ENCODE data around the gene GALM. TPM values are rescaled to one million over a fixed set of nuclear protein-coding genes. Genes with fewer than 3 reads are reported as not detected.
A peak's percentile ranks its signal among the peaks of the same experiment; 100 is the strongest.

GALM gene
- total and polyA plus RNA-seq, 2 experiments from 2014 or later: 52.6 to 59.4 TPM

DNA sequence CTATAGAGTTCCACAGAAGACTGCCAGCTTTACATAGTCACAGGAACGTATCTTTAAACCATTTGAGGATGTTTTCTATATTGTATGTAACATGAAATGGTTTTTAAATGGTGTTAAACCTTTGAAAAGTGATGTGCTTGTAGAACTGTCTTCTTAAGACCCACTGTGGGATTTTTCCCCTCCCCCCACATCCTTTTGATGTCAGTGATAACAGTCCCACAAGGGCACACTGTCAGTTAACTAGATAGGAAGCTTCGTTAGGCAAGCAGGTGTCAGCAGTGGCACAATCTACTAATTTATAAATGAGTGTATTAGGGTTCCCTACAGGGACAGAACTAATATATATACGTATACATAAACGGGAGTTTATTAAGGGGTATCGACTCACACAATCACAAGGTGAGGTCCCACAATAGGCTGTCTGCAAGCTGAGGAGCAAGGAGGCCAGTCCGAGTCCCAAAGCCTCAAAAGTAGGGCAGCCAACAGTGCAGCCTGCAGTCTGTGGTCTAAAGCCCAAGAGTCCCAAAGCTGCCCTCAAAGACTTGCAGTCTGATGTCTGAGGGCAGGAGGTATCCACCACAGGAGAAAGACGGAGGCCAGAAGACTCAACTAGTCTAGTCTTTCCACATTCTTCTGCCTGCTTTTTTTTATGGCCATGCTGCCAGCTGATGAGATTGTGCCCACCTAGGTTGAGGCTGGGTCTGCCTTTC lies 39.4 kb upstream of the GALM start:
- Histone ChIP-seq H3K79me2 (no peaks in the 10 kb centered on the region), H3K4me2 (no peak overlapping the region), H4K20me1 (ENCODE audit: insufficient read depth, poor library complexity, severe bottlenecking) (no peaks in the 10 kb centered on the region), H3K9me3 (ENCODE audit: low read depth) (no peaks in the 10 kb centered on the region), H3K27ac (no peak overlapping the region), H2AFZ (no peak overlapping the region), H3K27me3 (no peaks in the 10 kb centered on the region), H3K9me2 (replicated peaks; ENCODE audit: insufficient read depth) (no peaks in the 10 kb centered on the region), H3K4me1 (ENCODE audit: insufficient read depth) (no peaks in the 10 kb centered on the region), H3K4me3 (no peak overlapping the region), H3K36me3 (replicated peaks; ENCODE audit: insufficient read depth, low read depth) (no peaks in the 10 kb centered on the region)
- TF ChIP-seq EZH2phosphoT487 (IDR thresholded peaks at IDR 0.05; ENCODE audit: low read depth, severe bottlenecking, unreplicated experiment) (no peak), EZH2 (IDR thresholded peaks at IDR 0.05; ENCODE audit: borderline replicate concordance) (no peak)
- TF ChIP-seq, protein P1, sequence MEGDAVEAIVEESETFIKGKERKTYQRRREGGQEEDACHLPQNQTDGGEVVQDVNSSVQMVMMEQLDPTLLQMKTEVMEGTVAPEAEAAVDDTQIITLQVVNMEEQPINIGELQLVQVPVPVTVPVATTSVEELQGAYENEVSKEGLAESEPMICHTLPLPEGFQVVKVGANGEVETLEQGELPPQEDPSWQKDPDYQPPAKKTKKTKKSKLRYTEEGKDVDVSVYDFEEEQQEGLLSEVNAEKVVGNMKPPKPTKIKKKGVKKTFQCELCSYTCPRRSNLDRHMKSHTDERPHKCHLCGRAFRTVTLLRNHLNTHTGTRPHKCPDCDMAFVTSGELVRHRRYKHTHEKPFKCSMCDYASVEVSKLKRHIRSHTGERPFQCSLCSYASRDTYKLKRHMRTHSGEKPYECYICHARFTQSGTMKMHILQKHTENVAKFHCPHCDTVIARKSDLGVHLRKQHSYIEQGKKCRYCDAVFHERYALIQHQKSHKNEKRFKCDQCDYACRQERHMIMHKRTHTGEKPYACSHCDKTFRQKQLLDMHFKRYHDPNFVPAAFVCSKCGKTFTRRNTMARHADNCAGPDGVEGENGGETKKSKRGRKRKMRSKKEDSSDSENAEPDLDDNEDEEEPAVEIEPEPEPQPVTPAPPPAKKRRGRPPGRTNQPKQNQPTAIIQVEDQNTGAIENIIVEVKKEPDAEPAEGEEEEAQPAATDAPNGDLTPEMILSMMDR (IDR thresholded peaks at IDR 0.05; ENCODE audit: poor library complexity): no peak
- 77% methylated on average over 7 of the region's 7 CpGs for WGBS (ENCODE audit: low lambda C conversion rate, missing lambda C conversion rate)
- no peak for DNase-seq (ENCODE audit: low spot score)

DNA sequence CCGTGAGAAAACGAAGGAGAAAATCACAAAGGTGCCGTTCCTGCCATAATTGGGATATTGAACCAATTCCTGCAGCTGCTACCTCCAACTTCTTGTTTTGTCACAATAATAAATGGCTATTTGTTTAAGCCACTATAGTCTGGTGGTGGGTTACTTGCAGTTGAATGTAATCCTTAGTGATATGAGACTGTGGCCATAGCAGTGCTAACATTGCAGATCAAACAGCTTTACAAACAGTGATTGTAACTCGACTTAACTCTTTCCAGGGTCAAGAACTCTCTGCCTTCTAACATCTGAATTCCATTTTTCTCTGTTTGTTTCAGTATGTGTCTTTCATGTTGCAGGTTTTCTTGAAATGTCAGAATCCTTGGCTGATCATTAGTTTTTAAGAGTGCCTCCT lies 38.5 kb upstream of the GALM start:
- DNase-seq (ENCODE audit: low spot score): no peak
- Histone ChIP-seq H3K4me2 (peak overlapping the region; percentile 58), H3K27me3 (no peaks in the 10 kb centered on the region), H3K9me3 (ENCODE audit: low read depth) (no peaks in the 10 kb centered on the region), H3K4me1 (ENCODE audit: insufficient read depth) (no peaks in the 10 kb centered on the region), H3K4me3 (no peak overlapping the region), H2AFZ (no peak overlapping the region), H3K9me2 (replicated peaks; ENCODE audit: insufficient read depth) (no peaks in the 10 kb centered on the region), H3K36me3 (replicated peaks; ENCODE audit: insufficient read depth, low read depth) (no peaks in the 10 kb centered on the region), H4K20me1 (ENCODE audit: insufficient read depth, poor library complexity, severe bottlenecking) (no peaks in the 10 kb centered on the region), H3K79me2 (no peaks in the 10 kb centered on the region), H3K27ac (no peak overlapping the region)
- TF ChIP-seq, protein P1 (IDR thresholded peaks at IDR 0.05; ENCODE audit: poor library complexity): no peak
- no peak for TF ChIP-seq EZH2phosphoT487 (IDR thresholded peaks at IDR 0.05; ENCODE audit: low read depth, severe bottlenecking, unreplicated experiment)
- 52% methylated on average over 4 of the region's 4 CpGs for WGBS (ENCODE audit: low lambda C conversion rate, missing lambda C conversion rate)

DNA sequence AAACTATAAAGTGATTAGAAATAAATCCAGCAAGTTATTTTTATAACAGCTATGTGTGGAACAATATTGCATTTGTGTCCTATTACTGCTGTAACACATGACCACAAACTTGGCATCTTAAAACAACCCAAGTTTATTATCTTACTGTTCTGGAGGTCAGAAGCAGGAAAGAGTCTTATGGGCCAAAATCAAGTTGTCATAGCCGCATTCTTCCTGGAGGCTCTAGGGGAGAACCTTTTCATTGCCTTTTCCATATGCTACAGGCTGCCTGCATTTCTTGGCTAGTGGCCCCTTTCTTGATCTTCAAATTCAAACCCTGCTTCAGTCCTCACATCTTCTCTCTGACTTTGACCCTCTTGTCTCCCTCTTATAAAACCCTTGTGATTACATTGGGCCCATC lies 36.2 kb upstream of the GALM start:
- no peaks in the 10 kb centered on the region for H3K27me3 ChIP-seq
- WGBS (ENCODE audit: low lambda C conversion rate, missing lambda C conversion rate): 100% methylated on average over 1 of the region's 1 CpG
- TF ChIP-seq, protein P1 (IDR thresholded peaks at IDR 0.05; ENCODE audit: poor library complexity): no peak
- TF ChIP-seq EZH2phosphoT487 (IDR thresholded peaks at IDR 0.05; ENCODE audit: low read depth, severe bottlenecking, unreplicated experiment): no peak
- TF ChIP-seq EZH2 (IDR thresholded peaks at IDR 0.05; ENCODE audit: borderline replicate concordance): no peak
- no peaks in the 10 kb centered on the region for H3K4me1 ChIP-seq (ENCODE audit: insufficient read depth)
- H3K4me3 ChIP-seq: no peak overlapping the region
- no peak overlapping the region for H3K4me2 ChIP-seq
- no peaks in the 10 kb centered on the region for H3K36me3 ChIP-seq (replicated peaks; ENCODE audit: insufficient read depth, low read depth)
- H4K20me1 ChIP-seq (ENCODE audit: insufficient read depth, poor library complexity, severe bottlenecking): no peaks in the 10 kb centered on the region
- H3K27ac ChIP-seq: no peak overlapping the region
- no peaks in the 10 kb centered on the region for H3K9me2 ChIP-seq (replicated peaks; ENCODE audit: insufficient read depth)
- H2AFZ ChIP-seq: no peak overlapping the region
- no peak for DNase-seq (ENCODE audit: low spot score)
- no peaks in the 10 kb centered on the region for H3K79me2 ChIP-seq
- no peaks in the 10 kb centered on the region for H3K9me3 ChIP-seq (ENCODE audit: low read depth)

Data from hepatocyte (in vitro differentiated cells).